WTC11 (cell line): ENCODE data around the gene RAD51D.

Experiments used
- CTCF ChIP-seq: fragments of 200-600 bp; IDR thresholded peaks from 2 replicates; pipeline ENCODE4 v1.8.0; 2022; ENCODE audit warnings: antibody characterized with exemption
- ESRRA ChIP-seq: sonication (generic); formaldehyde crosslinking; IDR thresholded peaks from 2 replicates; pipeline ENCODE4 v1.8.1; 2022; ENCODE audit warnings: mild to moderate bottlenecking, missing genetic modification reagents, borderline replicate concordance
- MAX ChIP-seq: sonication (generic); formaldehyde crosslinking; IDR thresholded peaks from 2 replicates; pipeline ENCODE4 v1.8.0; 2022; ENCODE audit warnings: mild to moderate bottlenecking, missing genetic modification reagents
- NR2C2 ChIP-seq: sonication (generic); formaldehyde crosslinking; IDR thresholded peaks from 2 replicates; pipeline ENCODE4 v1.8.0; 2022; ENCODE audit warnings: mild to moderate bottlenecking, missing genetic modification reagents
- TCF7 ChIP-seq: sonication (generic); formaldehyde crosslinking; IDR thresholded peaks from 2 replicates; pipeline ENCODE4 v1.8.0; 2022; ENCODE audit warnings: mild to moderate bottlenecking, low read depth, missing genetic modification reagents, moderate library complexity
- ZNF219 ChIP-seq: sonication (generic); formaldehyde crosslinking; IDR thresholded peaks from 2 replicates; pipeline ENCODE4 v1.8.0; 2023; ENCODE audit warnings: missing genetic modification reagents, mild to moderate bottlenecking, borderline replicate concordance
- TF ChIP-seq, protein P1 (sequence below): sonication (generic); formaldehyde crosslinking; IDR thresholded peaks from 2 replicates; pipeline ENCODE4 v1.8.1; 2022; ENCODE audit warnings: low read depth, mild to moderate bottlenecking, moderate library complexity, missing genetic modification reagents, borderline replicate concordance
- TF ChIP-seq, protein P2 (sequence below): sonication (generic); formaldehyde crosslinking; IDR thresholded peaks from 2 replicates; pipeline ENCODE4 v1.8.1; 2023; ENCODE audit warnings: mild to moderate bottlenecking, missing genetic modification reagents, moderate library complexity

- TF ChIP-seq MAX (CRISPR knock-in tag) (no peak), CTCF (no peak), ESRRA (CRISPR knock-in tag) (no peak), TCF7 (CRISPR knock-in tag) (no peak), ZNF219 (no peak), NR2C2 (no peak)
- TF ChIP-seq, protein P1, sequence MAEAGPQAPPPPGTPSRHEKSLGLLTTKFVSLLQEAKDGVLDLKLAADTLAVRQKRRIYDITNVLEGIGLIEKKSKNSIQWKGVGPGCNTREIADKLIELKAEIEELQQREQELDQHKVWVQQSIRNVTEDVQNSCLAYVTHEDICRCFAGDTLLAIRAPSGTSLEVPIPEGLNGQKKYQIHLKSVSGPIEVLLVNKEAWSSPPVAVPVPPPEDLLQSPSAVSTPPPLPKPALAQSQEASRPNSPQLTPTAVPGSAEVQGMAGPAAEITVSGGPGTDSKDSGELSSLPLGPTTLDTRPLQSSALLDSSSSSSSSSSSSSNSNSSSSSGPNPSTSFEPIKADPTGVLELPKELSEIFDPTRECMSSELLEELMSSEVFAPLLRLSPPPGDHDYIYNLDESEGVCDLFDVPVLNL: no peak
- TF ChIP-seq, protein P2, sequence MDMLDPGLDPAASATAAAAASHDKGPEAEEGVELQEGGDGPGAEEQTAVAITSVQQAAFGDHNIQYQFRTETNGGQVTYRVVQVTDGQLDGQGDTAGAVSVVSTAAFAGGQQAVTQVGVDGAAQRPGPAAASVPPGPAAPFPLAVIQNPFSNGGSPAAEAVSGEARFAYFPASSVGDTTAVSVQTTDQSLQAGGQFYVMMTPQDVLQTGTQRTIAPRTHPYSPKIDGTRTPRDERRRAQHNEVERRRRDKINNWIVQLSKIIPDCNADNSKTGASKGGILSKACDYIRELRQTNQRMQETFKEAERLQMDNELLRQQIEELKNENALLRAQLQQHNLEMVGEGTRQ (CRISPR knock-in tag): no peak
These were observed 31.2 kb downstream of the RAD51D start for GRCh38 chr17:35088356-35088880.
